ENCODE results near the gene INTS1.
"Not testable (repeated sequence)": the region's sequence is repeated elsewhere in the genome, so short reads cannot be mapped to it uniquely, and the experiment has no call there.

Gene INTS1

GRCh38 chr7:1447551-1448244, 56.5 kb downstream of the INTS1 start:
- DNase-seq (ENCODE audit: low read depth, low spot score): no peak

- DNase-seq (ENCODE audit: low read depth, low spot score): no peak
Observed at GRCh38 chr7:1447112-1447511, 57.1 kb downstream of the INTS1 start.

- no peak for DNase-seq (ENCODE audit: low read depth, low spot score)
Observed at GRCh38 chr7:1446620-1447032, 57.6 kb downstream of the INTS1 start.

GRCh38 chr7:1446026-1446425, 58.2 kb downstream of the INTS1 start:
- DNase-seq (ENCODE audit: low read depth, low spot score): not testable (repeated sequence)

DNA sequence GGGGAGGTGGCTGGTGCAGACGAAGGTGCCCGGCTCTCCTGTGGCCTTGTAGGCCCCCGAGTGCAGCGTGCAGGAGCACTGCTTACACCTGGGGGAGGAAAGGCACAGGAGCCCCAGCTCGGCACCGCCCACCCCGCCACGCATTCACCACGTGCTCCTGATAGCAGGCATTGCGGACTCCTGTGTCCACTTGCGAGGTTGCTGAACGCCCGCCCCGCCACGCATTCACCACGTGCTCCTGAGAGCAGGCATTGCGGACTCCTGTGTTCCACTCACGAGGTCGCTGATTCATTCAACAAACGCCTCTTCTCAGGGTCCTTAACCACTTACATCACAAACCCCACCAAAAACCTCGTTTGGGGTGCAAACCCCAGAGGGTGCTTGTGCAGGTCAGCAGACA, 58.8 kb downstream of the INTS1 start:
- no peak for DNase-seq (ENCODE audit: low read depth, low spot score)

DNA sequence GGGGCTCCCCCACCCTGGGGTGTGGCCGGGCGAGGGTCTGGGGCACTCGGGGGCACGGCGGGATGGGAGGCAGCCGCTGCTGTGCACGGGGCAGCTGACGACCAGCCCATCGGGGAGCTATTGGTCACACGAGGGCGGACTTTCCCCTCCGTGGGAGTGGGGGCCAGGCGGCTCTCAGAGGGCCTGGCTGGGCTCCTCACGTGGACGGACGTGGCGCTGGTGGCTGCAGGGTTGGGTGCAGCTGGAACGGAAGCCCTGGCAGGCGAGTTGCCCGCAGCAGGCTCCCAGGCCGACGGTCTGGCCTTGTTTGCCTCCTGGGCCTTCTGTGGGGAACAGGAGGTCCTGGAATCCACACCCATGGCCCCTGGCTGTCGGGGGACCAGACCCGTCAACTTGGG, 59.3 kb downstream of the INTS1 start:
- no peak for DNase-seq (ENCODE audit: low read depth, low spot score)

GRCh38 chr7:1444214-1444924, 59.8 kb downstream of the INTS1 start:
- DNase-seq (ENCODE audit: low read depth, low spot score): no peak

DNA sequence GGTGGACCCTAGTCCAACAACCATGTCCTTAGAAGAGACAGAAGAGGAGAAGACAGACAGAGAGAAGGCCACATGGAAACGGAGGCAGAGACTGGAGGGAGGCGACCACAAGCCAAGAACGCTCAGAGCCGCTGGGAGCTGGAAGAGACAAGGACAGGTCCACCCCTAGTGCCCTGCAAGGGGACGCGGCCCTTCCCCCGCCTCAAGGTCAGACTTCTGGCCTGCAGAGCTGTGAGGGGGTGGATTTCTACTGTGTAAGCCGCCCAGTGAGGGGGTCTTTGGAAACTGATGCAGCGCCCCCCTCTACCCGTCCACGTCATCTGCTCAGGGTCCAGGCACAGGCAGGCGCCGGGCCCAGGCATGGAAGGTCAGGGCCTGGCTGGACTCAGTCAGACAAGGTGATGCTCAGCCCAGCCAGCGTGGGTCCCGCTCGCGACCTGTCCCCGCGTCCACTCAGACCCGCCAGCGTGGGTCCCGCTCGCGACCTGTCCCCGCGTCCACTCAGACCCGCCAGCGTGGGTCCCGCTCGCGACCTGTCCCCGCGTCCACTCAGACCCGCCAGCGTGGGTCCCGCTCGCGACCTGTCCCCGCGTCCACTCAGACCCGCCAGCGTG, 60.5 kb downstream of the INTS1 start:
- not testable (repeated sequence) for DNase-seq (ENCODE audit: low read depth, low spot score)

DNA sequence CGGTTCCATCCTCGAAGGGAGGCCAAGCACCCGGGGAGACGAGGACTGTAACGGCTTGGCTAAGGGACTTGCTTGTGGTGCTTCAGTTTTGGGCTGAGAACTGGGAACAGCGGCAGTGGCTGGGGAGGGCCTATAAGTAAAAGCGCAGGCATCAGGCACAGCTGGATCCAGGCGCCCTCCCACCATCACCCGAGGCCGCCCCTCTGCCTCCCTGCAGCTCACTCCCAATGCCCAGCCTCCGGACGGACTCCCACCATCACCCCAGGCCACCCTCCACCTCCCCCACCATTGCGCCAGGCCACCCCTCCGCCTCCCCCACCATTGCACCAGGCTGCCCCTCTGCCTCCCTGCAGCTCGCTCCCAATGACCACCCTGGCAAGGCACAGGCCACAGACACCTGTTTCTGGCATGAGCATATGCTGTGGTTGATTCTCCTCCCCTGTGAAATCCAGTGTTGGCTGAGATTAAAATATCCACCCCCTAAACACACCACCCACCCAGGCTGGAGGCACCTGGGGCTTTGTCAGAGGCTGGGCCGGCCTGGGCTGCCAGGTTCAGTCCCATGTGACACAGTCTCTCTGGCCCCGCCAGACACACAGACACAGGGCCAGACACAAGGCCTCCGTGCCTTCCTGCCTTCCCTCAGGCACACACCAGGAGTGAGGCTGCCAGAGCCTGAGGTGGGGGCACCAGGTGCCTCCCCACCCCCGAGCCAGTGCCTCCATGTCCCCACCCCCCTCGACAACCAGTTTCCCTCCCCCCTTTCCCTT, 61.6 kb downstream of the INTS1 start:
- DNase-seq (ENCODE audit: low read depth, low spot score): no peak

- no peak for DNase-seq (ENCODE audit: low read depth, low spot score)
Observed at GRCh38 chr7:1441615-1442354, 62.4 kb downstream of the INTS1 start.

DNA sequence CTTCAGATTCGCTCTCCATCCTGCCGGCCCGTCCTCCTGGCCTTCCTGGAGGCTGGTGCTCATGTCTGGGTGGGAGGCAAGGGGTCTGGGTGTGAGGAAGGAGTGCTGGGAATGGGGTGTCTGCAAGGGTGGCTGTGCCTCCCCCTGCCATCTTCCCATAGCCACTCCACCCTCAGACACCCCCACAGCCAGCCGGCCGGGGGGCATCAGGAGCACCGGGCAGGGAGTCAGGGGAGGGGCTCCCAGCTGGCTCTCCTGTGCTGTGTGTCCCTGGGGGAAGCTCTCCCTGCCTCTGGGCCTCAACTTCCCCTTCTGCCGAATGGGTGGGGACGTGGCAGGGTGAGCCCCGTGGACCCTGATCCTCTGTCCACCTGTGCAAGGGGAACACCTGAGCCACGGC, 63.6 kb downstream of the INTS1 start:
- no peak for DNase-seq (ENCODE audit: low read depth, low spot score)

GRCh38 chr7:1439373-1440363, 64.5 kb downstream of the INTS1 start:
- DNase-seq (ENCODE audit: low read depth, low spot score): no peak

DNA sequence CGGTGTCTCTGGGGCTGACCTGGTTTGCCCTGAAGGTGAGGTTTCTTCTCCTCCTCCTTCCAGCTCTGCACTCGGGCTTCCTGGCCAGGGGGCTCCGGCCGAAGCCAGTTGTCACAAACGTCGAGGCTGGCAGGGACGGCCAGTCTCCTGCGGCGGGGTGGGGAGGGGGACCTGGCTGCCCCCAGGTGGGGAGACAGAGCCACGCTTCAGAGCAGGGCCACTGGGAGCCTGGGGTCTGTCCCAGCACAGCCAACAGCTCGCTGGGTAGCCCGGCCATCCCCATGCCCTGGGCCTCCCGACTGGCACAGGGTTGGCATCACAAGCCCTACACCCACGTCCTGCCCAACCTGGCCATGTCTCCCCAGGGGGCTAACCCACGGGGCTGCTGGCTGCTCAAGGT, 65.4 kb downstream of the INTS1 start:
- no peak for DNase-seq (ENCODE audit: low read depth, low spot score)

DNA sequence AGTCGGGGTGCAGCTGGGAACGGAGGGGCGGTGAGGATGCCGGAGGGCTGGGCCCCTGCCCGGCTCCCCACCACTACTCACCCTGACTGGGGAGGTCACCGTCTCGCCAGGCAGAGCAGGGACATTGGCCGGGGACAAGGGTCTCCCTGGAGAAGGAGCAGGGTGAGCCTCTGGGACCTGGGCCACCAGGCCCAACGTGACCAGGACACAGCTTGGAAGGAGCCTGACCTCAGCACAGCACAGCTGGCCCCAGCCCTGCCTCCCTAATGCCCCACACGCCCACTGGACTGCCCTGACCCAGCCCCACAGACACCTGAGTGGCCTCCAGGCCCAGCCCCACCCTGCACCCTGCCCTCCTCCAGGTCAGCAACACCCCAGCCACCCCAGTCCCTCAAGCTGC, 66.0 kb downstream of the INTS1 start:
- no peak for DNase-seq (ENCODE audit: low read depth, low spot score)

- no peak for DNase-seq (ENCODE audit: low read depth, low spot score)
Observed at GRCh38 chr7:1437155-1437880, 66.9 kb downstream of the INTS1 start.

DNA sequence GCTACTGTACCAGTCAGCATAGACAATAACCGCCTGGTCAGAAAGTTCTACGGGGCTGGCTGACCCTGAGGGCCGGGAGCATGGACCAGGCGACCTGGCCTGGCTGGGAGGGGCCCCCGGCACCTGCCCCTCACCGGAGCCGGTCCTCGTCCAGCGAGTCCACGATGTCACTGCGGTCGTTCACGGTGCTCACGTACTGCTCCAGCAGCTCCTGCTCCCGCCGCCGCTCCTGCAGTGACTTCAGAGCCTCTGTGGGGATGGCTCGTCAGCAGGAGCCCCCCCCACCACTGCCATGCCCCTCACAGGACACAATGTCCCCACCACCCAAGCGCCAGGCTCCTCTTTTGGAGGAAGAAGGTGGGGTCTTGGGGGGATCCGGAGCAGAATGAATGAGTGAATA, 67.6 kb downstream of the INTS1 start:
- DNase-seq (ENCODE audit: low read depth, low spot score): no peak

DNA sequence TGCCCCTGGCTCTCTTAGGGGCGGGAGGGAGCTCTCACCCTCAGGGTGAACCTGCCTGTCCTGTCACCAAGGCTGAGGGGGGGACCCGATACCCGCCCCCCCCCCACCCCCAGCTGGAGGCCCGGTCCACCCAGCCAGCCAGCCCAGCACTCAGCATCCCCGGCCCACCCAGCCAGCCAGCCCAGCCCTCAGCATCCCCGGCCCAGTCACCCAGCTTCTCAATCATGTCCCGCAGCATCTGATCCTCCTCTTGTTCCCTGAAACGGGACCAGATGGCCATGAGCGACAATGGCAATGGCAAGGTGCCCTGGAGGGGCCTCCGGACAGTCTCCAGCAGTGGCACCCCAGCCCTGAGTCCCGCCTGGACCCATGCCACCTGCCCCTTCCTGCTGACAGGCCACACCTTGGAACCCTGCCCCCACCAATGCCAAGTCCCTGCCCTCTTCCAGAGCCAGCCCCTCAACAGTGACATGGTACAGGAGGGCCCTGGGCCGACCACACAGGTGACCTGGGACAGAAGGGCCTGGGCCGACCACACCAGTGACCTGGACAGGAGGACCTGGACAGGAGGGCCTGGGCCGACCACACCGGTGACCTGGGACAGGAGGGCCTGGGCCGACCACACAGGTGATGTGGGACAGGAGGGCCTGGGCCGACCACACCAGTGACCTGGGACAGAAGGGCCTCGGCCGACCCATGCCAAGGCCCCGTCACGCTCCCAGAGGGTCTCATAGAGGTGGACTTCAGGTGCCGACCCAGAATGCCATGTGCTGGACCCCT, 69.1 kb downstream of the INTS1 start:
- no peak for DNase-seq (ENCODE audit: low read depth, low spot score)

DNA sequence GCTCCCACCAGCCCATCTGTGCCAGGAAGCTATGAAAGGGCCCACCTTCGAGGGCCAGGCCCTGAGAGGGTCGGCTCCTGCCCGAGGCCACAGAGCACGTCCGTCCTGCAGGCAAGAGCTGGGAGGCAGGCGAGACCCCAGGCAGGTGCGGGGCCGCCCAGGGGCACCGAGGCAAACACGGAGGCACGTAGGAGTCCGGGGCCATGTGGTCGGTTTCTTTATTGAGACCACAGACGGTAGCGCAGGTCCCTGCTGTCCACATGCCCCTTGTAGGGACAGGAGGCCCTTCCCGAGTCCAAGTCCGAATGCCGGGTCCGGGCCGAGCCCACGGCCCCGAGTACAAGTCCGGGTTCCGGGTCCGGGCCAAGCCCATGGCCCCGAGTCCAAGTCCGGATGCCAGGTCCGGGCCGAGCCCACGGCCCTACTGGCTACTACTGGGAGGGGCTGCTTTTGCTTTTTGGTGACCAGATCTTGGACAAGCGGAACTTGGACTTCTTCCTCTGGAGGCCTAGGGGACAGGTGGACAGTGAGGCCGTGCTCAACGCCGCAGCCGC, 69.9 kb downstream of the INTS1 start:
- no peak for DNase-seq (ENCODE audit: low read depth, low spot score)

All from brain pericyte (primary cell).